ENCODE results near the gene WDR70.

GRCh38 chr5:37532976-37533740 is 154.0 kb downstream of the WDR70 start:
- TF ChIP-seq CTCF (conservative IDR thresholded peaks at IDR 0.05; ENCODE audit: low read depth, low read length), result no peak
- TF ChIP-seq EZH2phosphoT487 (IDR thresholded peaks at IDR 0.05; ENCODE audit: borderline replicate concordance, low read length), result no peak
- TF ChIP-seq EZH2 (IDR thresholded peaks at IDR 0.05; ENCODE audit: low read length, unreplicated experiment), result no peak
